Activated naive CD4-positive, alpha-beta T cell treated with anti-CD3 and anti-CD28 coated beads for 36 hours (primary cell): ENCODE measurements around the gene TTLL11. TPM values are rescaled to one million over a fixed set of nuclear protein-coding genes. Genes with fewer than 3 reads are reported as not detected.
A peak's percentile ranks its signal among the peaks of the same experiment; 100 is the strongest.
"Not testable (repeated sequence)": the region's sequence is repeated elsewhere in the genome, so short reads cannot be mapped to it uniquely, and the experiment has no call there.

ENCODE experiments used
- CTCF ChIA-PET: fragments of 350-600 bp; sonication (Branson Sonifier 250); formaldehyde crosslinking; loops from one replicate; lab custom pipeline; 2021; ENCODE audit warnings: antibody characterized with exemption; lab: Charles Lee
- DNase-seq: peaks from one replicate; pipeline ENCODE4 v3.0.0-alpha.2; 2020
- H3K27ac Mint-ChIP-seq: one replicate; pipeline ENCODE4 v1.8.0; 2021; ENCODE audit warnings: mild to moderate bottlenecking, mixed read lengths
- H3K27me3 Mint-ChIP-seq: one replicate; pipeline ENCODE4 v1.8.0; 2021; ENCODE audit warnings: low read depth, mixed read lengths
- H3K36me3 Mint-ChIP-seq: one replicate; pipeline ENCODE4 v1.8.0; 2021; ENCODE audit warnings: low read depth, mixed read lengths
- H3K4me1 Mint-ChIP-seq: one replicate; pipeline ENCODE4 v1.8.0; 2021; ENCODE audit warnings: low read depth, mixed read lengths
- H3K4me3 Mint-ChIP-seq: one replicate; pipeline ENCODE4 v1.8.0; 2021; ENCODE audit warnings: mild to moderate bottlenecking, moderate library complexity, mixed read lengths
- H3K9me3 Mint-ChIP-seq: one replicate; pipeline ENCODE4 v1.8.0; 2021; ENCODE audit warnings: mixed read lengths
- intact Hi-C: fragments of 100-400 bp; cut with micrococcal nuclease; formaldehyde crosslinking; loops from one replicate; pipeline ENCODE4 v1.15.1; 2023
- total RNA-seq, 2 experiments: library from RNA; stranded (reverse); gene quantifications; one replicate each; pipeline ENCODE4 v1.2.3, GENCODE V29; 2021

TTLL11 gene
- total RNA-seq, 2 experiments from 2014 or later, result 0.84 to 0.86 TPM

- Mint-ChIP-seq H3K27ac (no peak overlapping the region), H3K4me3 (no peak overlapping the region), H3K9me3 (no peaks in the 10 kb centered on the region), H3K36me3 (no peaks in the 10 kb centered on the region), H3K4me1 (peaks cover 11% of the 10 kb centered on the region), H3K27me3 (peaks cover 22% of the 10 kb centered on the region)
- DNase-seq, result peak; percentile 83
- intact Hi-C loops, result loop anchor here (1.0 to 10.0 kb wide), 5 partner anchors 24 to 1222 kb away; no protein-coding TSS in a partner anchor
- CTCF ChIA-PET, result interaction anchor here (0.6 to 8.6 kb wide), 17 partner anchors 10 to 239 kb away, joined by 3 to 188 read pairs (median 7); partner anchors contain the start of genes MORN5, MRRF, NDUFA8 and RBM18
Observed at GRCh38 chr9:122122903-122123632, 30.0 kb upstream of the TTLL11 start.

DNA sequence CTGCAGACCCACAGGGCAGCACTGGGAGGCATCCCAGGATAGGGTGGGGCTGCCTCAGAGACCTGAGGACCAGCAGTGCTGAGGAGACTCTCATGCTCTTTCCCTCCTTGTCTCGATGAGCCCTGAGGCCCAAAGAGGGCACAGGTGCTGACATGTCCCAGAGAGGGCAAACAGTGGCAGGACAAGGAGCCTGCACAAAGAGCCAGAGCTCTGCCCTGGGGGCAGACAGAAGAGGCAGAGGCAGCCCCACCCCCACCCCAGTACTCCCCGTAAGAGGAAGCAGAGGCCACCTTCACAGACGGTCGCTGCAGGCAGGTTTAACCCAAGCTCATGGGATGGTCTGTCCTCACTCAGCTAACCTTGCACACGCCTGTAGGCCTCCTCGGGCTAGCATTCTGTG lies 29.4 kb upstream of the TTLL11 start:
- CTCF ChIA-PET, result interaction anchor here (1.0 to 8.6 kb wide), 12 partner anchors 12 to 234 kb away, joined by 3 to 188 read pairs (median 8); partner anchors contain the start of genes MORN5, MRRF, NDUFA8 and RBM18
- Mint-ChIP-seq H3K4me1 (peaks cover 11% of the 10 kb centered on the region), H3K36me3 (no peaks in the 10 kb centered on the region), H3K27ac (no peak overlapping the region), H3K9me3 (no peaks in the 10 kb centered on the region), H3K27me3 (peaks cover 22% of the 10 kb centered on the region), H3K4me3 (no peak overlapping the region)
- DNase-seq, result no peak
- intact Hi-C loops, result loop anchor here (10.0 kb wide), 3 partner anchors 72 to 1222 kb away; no protein-coding TSS in a partner anchor

GRCh38 chr9:122121931-122122330 lies 28.8 kb upstream of the TTLL11 start:
- H3K9me3 Mint-ChIP-seq, result peaks cover 3% of the 10 kb centered on the region
- no peak overlapping the region for H3K27ac Mint-ChIP-seq
- intact Hi-C loops, result loop anchor here (10.0 kb wide), 3 partner anchors 73 to 1223 kb away; no protein-coding TSS in a partner anchor
- CTCF ChIA-PET, result interaction anchor here (1.0 to 8.6 kb wide), 10 partner anchors 12 to 235 kb away, joined by 3 to 188 read pairs (median 13); partner anchors contain the start of genes MRRF and RBM18
- no peak for DNase-seq
- H3K4me1 Mint-ChIP-seq, result peaks cover 11% of the 10 kb centered on the region
- peaks cover 22% of the 10 kb centered on the region for H3K27me3 Mint-ChIP-seq
- no peaks in the 10 kb centered on the region for H3K36me3 Mint-ChIP-seq
- no peak overlapping the region for H3K4me3 Mint-ChIP-seq

- no peaks in the 10 kb centered on the region for H3K36me3 Mint-ChIP-seq
- peaks cover 8% of the 10 kb centered on the region for H3K4me1 Mint-ChIP-seq
- no peak for DNase-seq
- H3K9me3 Mint-ChIP-seq, result peaks cover 3% of the 10 kb centered on the region
- CTCF ChIA-PET, result interaction anchor here (0.6 to 5.7 kb wide), 6 partner anchors 13 to 229 kb away, joined by 3 to 188 read pairs (median 16); no protein-coding TSS in a partner anchor
- H3K27ac Mint-ChIP-seq, result no peak overlapping the region
- peaks cover 18% of the 10 kb centered on the region for H3K27me3 Mint-ChIP-seq
- H3K4me3 Mint-ChIP-seq, result no peak overlapping the region
- intact Hi-C loops, result loop anchor here (10.0 kb wide), 3 partner anchors 73 to 1223 kb away; no protein-coding TSS in a partner anchor
Observed at GRCh38 chr9:122121391-122121790, 28.3 kb upstream of the TTLL11 start.

GRCh38 chr9:122120316-122121071 lies 27.4 kb upstream of the TTLL11 start:
- Mint-ChIP-seq H3K27me3 (peaks cover 10% of the 10 kb centered on the region), H3K4me1 (peaks cover 2% of the 10 kb centered on the region)
- CTCF ChIA-PET, result interaction anchor here (0.7 to 5.7 kb wide), 4 partner anchors 21 to 230 kb away, joined by 3 to 188 read pairs (median 6); no protein-coding TSS in a partner anchor

DNA sequence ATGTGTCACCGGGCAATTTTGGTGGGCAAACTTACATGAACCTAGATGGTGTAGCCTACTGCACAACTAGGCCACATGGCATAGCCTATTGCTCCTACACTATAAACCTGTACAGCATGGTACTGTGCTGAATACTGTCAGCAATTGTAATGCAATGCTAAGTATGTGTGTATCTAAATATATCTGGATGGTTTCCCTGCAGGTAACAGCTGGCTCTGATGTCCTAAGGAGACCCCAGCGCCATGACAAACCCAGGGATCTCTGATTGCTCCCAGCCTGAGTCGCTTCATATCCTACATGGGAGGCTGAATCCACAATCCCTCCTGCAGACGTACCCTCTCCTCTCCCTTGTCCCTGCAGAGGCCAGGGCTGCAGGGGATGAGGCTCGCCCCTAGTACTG lies 26.6 kb upstream of the TTLL11 start:
- CTCF ChIA-PET, result interaction anchor here (0.8 kb wide), 1 partner anchor 20 kb away, joined by 8 read pairs; no protein-coding TSS in a partner anchor
- intact Hi-C loops, result loop anchor here (10.0 kb wide), 3 partner anchors 75 to 1225 kb away; no protein-coding TSS in a partner anchor
- Mint-ChIP-seq H3K4me3 (no peak overlapping the region), H3K27me3 (peaks cover 4% of the 10 kb centered on the region), H3K36me3 (no peaks in the 10 kb centered on the region), H3K27ac (no peak overlapping the region), H3K9me3 (peaks cover 3% of the 10 kb centered on the region), H3K4me1 (no peaks in the 10 kb centered on the region)
- no peak for DNase-seq

More at GRCh38 chr9:122120316-122121071, 27.4 kb upstream of the TTLL11 start:
- intact Hi-C loops, result loop anchor here (10.0 kb wide), 3 partner anchors 74 to 1224 kb away; no protein-coding TSS in a partner anchor
- Mint-ChIP-seq H3K9me3 (peaks cover 3% of the 10 kb centered on the region), H3K36me3 (no peaks in the 10 kb centered on the region), H3K4me3 (no peak overlapping the region), H3K27ac (no peak overlapping the region)
- no peak for DNase-seq

GRCh38 chr9:122119166-122119521 lies 26.0 kb upstream of the TTLL11 start:
- DNase-seq, result no peak
- H3K4me1 Mint-ChIP-seq, result no peaks in the 10 kb centered on the region
- no peaks in the 10 kb centered on the region for H3K36me3 Mint-ChIP-seq
- intact Hi-C loops, result no loop called here
- no peak overlapping the region for H3K27ac Mint-ChIP-seq
- no peak overlapping the region for H3K4me3 Mint-ChIP-seq
- H3K9me3 Mint-ChIP-seq, result peaks cover 3% of the 10 kb centered on the region
- CTCF ChIA-PET, result interaction anchor here (0.9 to 5.0 kb wide), 2 partner anchors 21 to 232 kb away, joined by 4 to 29 read pairs; no protein-coding TSS in a partner anchor
- peaks cover 2% of the 10 kb centered on the region for H3K27me3 Mint-ChIP-seq

GRCh38 chr9:122118343-122119165 lies 25.4 kb upstream of the TTLL11 start:
- Mint-ChIP-seq H3K27ac (no peak overlapping the region), H3K27me3 (no peaks in the 10 kb centered on the region), H3K4me1 (no peaks in the 10 kb centered on the region), H3K36me3 (no peaks in the 10 kb centered on the region), H3K9me3 (peaks cover 3% of the 10 kb centered on the region), H3K4me3 (no peak overlapping the region)
- CTCF ChIA-PET, result interaction anchor here (0.6 to 5.0 kb wide), 4 partner anchors 20 to 808 kb away, joined by 3 to 29 read pairs (median 4); no protein-coding TSS in a partner anchor
- no peak for DNase-seq
- intact Hi-C loops, result no loop called here

- CTCF ChIA-PET, result interaction anchor here (1.0 to 5.0 kb wide), 2 partner anchors 8 to 19 kb away, joined by 7 to 29 read pairs; no protein-coding TSS in a partner anchor
- H3K9me3 Mint-ChIP-seq, intact Hi-C loops: not testable (repeated sequence)
Observed at GRCh38 chr9:122117241-122117640, 24.1 kb upstream of the TTLL11 start.

GRCh38 chr9:122116448-122117173 lies 23.5 kb upstream of the TTLL11 start:
- Mint-ChIP-seq H3K27ac (no peak overlapping the region), H3K27me3 (no peaks in the 10 kb centered on the region), H3K36me3 (no peaks in the 10 kb centered on the region), H3K4me3 (no peak overlapping the region), H3K9me3 (peaks cover 3% of the 10 kb centered on the region), H3K4me1 (no peaks in the 10 kb centered on the region)
- intact Hi-C loops, result no loop called here
- no peak for DNase-seq
- CTCF ChIA-PET, result interaction anchor here (0.6 to 5.0 kb wide), 3 partner anchors 8 to 492 kb away, joined by 4 to 29 read pairs (median 7); no protein-coding TSS in a partner anchor

More at GRCh38 chr9:122117241-122117640, 24.1 kb upstream of the TTLL11 start:
- not testable (repeated sequence) for H3K36me3 Mint-ChIP-seq, H3K4me1 Mint-ChIP-seq, H3K27ac Mint-ChIP-seq, H3K27me3 Mint-ChIP-seq, DNase-seq, H3K4me3 Mint-ChIP-seq
